Hematopoietic multipotent progenitor cell treated with erythropoietin and hydrocortisone succinate and interleukin-3 and kit ligand, for 17 days (in vitro differentiated cells): ENCODE data around the gene MYO3A.
"Not testable (repeated sequence)": the region's sequence is repeated elsewhere in the genome, so short reads cannot be mapped to it uniquely, and the experiment has no call there.

ENCODE experiments used
- DNase-seq: peaks from one replicate; pipeline ENCODE4 v3.0.0-alpha.2; 2015; ENCODE audit warnings: low spot score

Gene MYO3A

GRCh38 chr10:26081459-26081858 lies 147.4 kb downstream of the MYO3A start:
- DNase-seq = no peak

- DNase-seq = no peak
Observed at GRCh38 chr10:26085549-26085948, 151.5 kb downstream of the MYO3A start.

- DNase-seq = no peak
Observed at GRCh38 chr10:26087666-26088065, 153.6 kb downstream of the MYO3A start.

- DNase-seq = no peak
Observed at GRCh38 chr10:26090026-26090425, 156.0 kb downstream of the MYO3A start.

- no peak for DNase-seq
Observed at GRCh38 chr10:26090762-26091161, 156.7 kb downstream of the MYO3A start.

GRCh38 chr10:26093229-26093628 lies 159.2 kb downstream of the MYO3A start:
- no peak for DNase-seq

GRCh38 chr10:26095781-26096180 lies 161.8 kb downstream of the MYO3A start:
- DNase-seq = no peak

GRCh38 chr10:26097549-26097948 lies 163.5 kb downstream of the MYO3A start:
- DNase-seq = not testable (repeated sequence)

GRCh38 chr10:26112532-26112931 lies 178.5 kb downstream of the MYO3A start:
- DNase-seq = no peak

- DNase-seq = no peak
Observed at GRCh38 chr10:26138613-26139012, 204.6 kb downstream of the MYO3A start.

GRCh38 chr10:26156019-26156418 lies 222.0 kb downstream of the MYO3A start:
- no peak for DNase-seq

GRCh38 chr10:26157734-26158133 lies 223.7 kb downstream of the MYO3A start:
- DNase-seq = no peak

- no peak for DNase-seq
Observed at GRCh38 chr10:26169466-26169865, 235.4 kb downstream of the MYO3A start.

- no peak for DNase-seq
Observed at GRCh38 chr10:26172131-26172530, 238.1 kb downstream of the MYO3A start.

GRCh38 chr10:26173837-26174236 lies 239.8 kb downstream of the MYO3A start:
- no peak for DNase-seq

- no peak for DNase-seq
Observed at GRCh38 chr10:26177341-26177740, 243.3 kb downstream of the MYO3A start.

- no peak for DNase-seq
Observed at GRCh38 chr10:26194275-26194674, 260.2 kb downstream of the MYO3A start.

GRCh38 chr10:26197248-26197647 lies 263.2 kb downstream of the MYO3A start:
- DNase-seq = no peak

GRCh38 chr10:26198119-26198518 lies 264.1 kb downstream of the MYO3A start:
- no peak for DNase-seq

GRCh38 chr10:26199841-26200240 lies 265.8 kb downstream of the MYO3A start:
- no peak for DNase-seq

GRCh38 chr10:26205223-26205622 lies 271.2 kb downstream of the MYO3A start:
- no peak for DNase-seq

GRCh38 chr10:26211781-26212444 lies 277.9 kb downstream of the MYO3A start:
- no peak for DNase-seq

GRCh38 chr10:26212511-26212910 lies 278.5 kb downstream of the MYO3A start:
- DNase-seq = no peak

GRCh38 chr10:26213157-26213800 lies 279.2 kb downstream of the MYO3A start:
- DNase-seq = no peak
